ENCODE results near the gene TCERG1L. TPM values are rescaled to one million over a fixed set of nuclear protein-coding genes. Genes with fewer than 3 reads are reported as not detected.

TCERG1L gene
- total RNA-seq, 1 donor from 2014 or later = 3.5 TPM

- Mint-ChIP-seq H3K4me1 (ENCODE audit: low read depth, unreplicated experiment) (no peaks in the 10 kb centered on the region), H3K27me3 (ENCODE audit: low read depth, unreplicated experiment) (peaks cover 6% of the 10 kb centered on the region), H3K36me3 (ENCODE audit: low read depth, unreplicated experiment) (no peaks in the 10 kb centered on the region), H3K27ac (ENCODE audit: unreplicated experiment) (no peak overlapping the region), H3K4me3 (ENCODE audit: unreplicated experiment) (no peak overlapping the region), H3K9me3 (ENCODE audit: unreplicated experiment) (peaks cover 11% of the 10 kb centered on the region)
- Histone ChIP-seq H2AFZ (ENCODE audit: low read depth, low read length) (no peak overlapping the region), H3K36me3 (ENCODE audit: insufficient read depth, low read length) (no peaks in the 10 kb centered on the region), H3K27me3 (ENCODE audit: insufficient read depth, low read length) (no peaks in the 10 kb centered on the region), H3K79me2 (ENCODE audit: insufficient read depth, low read length) (no peaks in the 10 kb centered on the region), H3K9me3 (ENCODE audit: insufficient read depth, low read depth, low read length) (peaks cover 16% of the 10 kb centered on the region), H3K9ac (ENCODE audit: low read length) (no peak overlapping the region), H3K4me3 (ENCODE audit: insufficient read depth, low read depth, low read length) (no peak overlapping the region), H3K4me1 (ENCODE audit: insufficient read depth, low read length) (no peaks in the 10 kb centered on the region), H3K4me2 (ENCODE audit: low read length) (no peak overlapping the region), H3K27ac (ENCODE audit: low read depth, low read length) (no peak overlapping the region), H4K20me1 (ENCODE audit: insufficient read depth, low read length) (no peaks in the 10 kb centered on the region)
- TF ChIP-seq CTCF (IDR thresholded peaks at IDR 0.05; ENCODE audit: insufficient read depth, low read depth, low read length) = no peak
- TF ChIP-seq EZH2 (IDR thresholded peaks at IDR 0.05; ENCODE audit: insufficient read depth, low read length) = no peak
- no peak for FAIRE-seq
- DNase-seq (ENCODE audit: low read depth) = no peak
These were observed 152.8 kb downstream of the TCERG1L start for GRCh38 chr10:131158695-131159094.

DNA sequence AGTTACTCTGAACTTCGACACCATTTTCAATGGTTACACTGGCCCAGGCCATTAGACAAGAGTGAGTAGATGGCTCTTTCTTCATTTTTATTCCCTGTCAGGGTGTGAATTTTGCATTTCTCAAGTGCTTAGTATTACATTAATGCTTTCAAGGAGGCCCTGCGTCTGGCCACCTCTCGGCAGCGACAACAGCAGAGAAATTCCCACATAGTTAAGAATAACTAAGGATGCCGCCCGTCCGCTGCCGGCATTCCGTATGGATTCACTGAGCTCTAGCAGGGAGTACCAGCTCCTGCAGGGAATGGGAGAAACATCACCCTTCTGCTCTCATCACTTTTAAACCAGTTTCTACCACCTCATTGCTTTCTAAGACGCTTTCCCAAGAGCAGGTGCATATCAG is 153.6 kb downstream of the TCERG1L start:
- no peaks in the 10 kb centered on the region for H3K4me1 ChIP-seq (ENCODE audit: insufficient read depth, low read length)
- H3K4me2 ChIP-seq (ENCODE audit: low read length) = no peak overlapping the region
- H3K9me3 Mint-ChIP-seq (ENCODE audit: unreplicated experiment) = peaks cover 12% of the 10 kb centered on the region

More for the DNA sequence above, 153.6 kb downstream of the TCERG1L start:
- TF ChIP-seq CTCF (IDR thresholded peaks at IDR 0.05; ENCODE audit: insufficient read depth, low read depth, low read length) (no peak), EZH2 (IDR thresholded peaks at IDR 0.05; ENCODE audit: insufficient read depth, low read length) (no peak)
- FAIRE-seq (no peak), DNase-seq (ENCODE audit: low read depth) (no peak)
- Histone ChIP-seq H3K27ac (ENCODE audit: low read depth, low read length) (no peak overlapping the region), H3K9ac (ENCODE audit: low read length) (no peak overlapping the region), H3K36me3 (ENCODE audit: insufficient read depth, low read length) (no peaks in the 10 kb centered on the region), H2AFZ (ENCODE audit: low read depth, low read length) (no peak overlapping the region), H3K79me2 (ENCODE audit: insufficient read depth, low read length) (no peaks in the 10 kb centered on the region), H3K4me3 (ENCODE audit: insufficient read depth, low read depth, low read length) (no peak overlapping the region), H4K20me1 (ENCODE audit: insufficient read depth, low read length) (no peaks in the 10 kb centered on the region), H3K9me3 (ENCODE audit: insufficient read depth, low read depth, low read length) (peaks cover 21% of the 10 kb centered on the region), H3K27me3 (ENCODE audit: insufficient read depth, low read length) (no peaks in the 10 kb centered on the region)
- no peaks in the 10 kb centered on the region for H3K4me1 Mint-ChIP-seq (ENCODE audit: low read depth, unreplicated experiment)
- H3K27me3 Mint-ChIP-seq (ENCODE audit: low read depth, unreplicated experiment) = peaks cover 6% of the 10 kb centered on the region
- H3K36me3 Mint-ChIP-seq (ENCODE audit: low read depth, unreplicated experiment) = no peaks in the 10 kb centered on the region
- no peak overlapping the region for H3K27ac Mint-ChIP-seq (ENCODE audit: unreplicated experiment)
- no peak overlapping the region for H3K4me3 Mint-ChIP-seq (ENCODE audit: unreplicated experiment)
